SW 1271 (cell line): ENCODE measurements around the gene PSMB9.
A peak's percentile ranks its signal among the peaks of the same experiment; 100 is the strongest.

Experiments
- DNase-seq, 2 experiments: peaks; one replicate each; lab custom pipeline; 2025; lab: John Stamatoyannopoulos, UW

The PSMB9 gene

DNA sequence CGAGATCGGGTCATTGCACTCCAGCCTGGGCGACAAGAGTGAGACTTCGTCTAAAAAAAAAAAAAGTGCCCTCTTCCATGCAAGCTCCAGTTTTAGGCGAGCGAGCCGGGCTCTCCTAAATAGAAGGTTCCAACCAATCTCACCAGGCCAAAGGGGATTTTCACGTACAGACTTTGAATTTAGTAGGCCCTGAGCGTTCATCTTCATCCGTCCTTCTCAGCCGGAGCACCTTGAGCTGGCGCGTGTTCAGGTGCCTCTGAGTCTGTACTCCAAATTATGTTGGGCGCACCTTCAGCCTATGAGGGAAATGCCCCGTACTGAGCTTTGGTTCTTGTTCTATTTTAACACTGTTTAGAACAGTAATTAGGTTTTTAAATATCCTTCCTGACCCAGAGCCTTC lies 14.6 kb upstream of the PSMB9 start:
- DNase-seq: no peak

DNA sequence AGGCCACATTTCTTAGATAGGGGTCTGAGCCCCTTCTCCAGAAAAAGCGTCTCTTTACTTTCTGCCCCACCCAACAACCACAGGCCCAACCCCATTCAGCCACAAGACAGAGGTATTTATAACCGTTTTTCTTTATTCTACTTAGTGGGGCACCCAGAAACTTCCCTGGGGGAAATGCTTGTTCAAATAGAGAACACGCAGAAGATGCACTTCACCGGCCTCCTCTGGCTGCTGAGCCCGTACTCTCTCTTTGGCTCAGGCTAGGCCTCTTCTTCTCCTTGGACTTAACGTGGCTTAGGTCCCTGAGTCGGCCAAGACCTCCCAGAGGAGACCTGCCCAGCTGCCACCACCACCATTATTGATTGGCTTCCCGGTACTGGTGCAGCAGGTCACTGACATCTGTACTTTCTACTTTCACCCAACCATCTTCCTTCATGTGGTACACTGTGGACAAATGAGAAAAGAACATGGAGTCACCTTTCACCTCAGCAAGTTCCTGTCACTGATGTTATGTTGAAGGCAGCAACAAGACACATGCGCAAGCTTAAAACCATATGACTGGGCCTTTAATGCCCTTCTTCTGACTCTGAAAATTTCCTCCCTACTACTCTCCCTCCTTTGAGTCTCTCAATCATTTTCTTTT lies 13.3 kb upstream of the PSMB9 start:
- DNase-seq: no peak

DNA sequence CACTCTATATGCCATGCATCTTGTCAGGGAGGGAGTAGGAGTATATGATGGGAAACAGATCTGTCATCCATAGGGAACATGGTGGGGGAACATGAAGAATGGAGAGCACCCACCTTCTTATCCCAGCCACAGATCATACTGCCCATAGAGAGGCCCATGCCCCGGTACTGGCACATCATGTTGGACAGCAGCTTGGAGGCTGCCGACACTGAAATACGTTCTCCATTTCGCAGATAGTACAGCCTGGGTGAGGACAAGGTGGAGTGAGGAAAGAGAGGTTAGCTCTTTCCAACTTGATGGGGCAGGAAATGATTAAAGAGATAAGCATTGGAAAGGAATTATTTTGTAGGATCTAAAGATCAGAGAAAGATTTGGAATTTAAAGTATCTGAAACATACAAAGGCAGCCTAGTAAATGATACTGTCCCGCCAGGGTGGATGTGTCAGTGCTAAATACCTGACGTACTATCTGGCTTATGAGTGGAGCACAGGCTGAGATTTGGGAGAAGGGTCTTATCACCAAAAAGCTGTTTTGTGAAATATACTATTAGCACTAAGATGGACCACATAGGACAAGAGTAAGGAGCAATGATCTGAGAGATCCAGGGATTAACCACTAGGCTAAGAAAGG lies 11.9 kb upstream of the PSMB9 start:
- no peak for DNase-seq

DNA sequence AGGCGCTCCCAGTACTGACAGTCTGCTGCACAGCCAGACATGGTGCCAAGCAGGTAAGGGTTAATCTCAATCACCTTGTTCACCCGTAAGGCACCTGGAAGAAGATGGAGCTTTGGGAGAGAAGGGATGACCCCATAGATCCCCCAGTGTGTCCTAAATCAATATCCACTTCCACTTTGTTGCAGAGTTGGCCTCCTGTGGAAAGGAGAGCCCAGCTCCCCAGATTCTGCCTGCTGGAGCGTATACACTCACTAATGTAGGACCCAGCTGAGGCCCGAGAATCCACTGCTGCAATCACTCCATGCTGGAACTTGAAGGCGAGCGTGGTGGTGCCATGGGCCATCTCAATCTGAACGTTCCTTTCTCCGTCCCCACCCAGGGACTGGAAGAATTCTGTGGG lies 11.3 kb upstream of the PSMB9 start:
- DNase-seq: no peak

DNA sequence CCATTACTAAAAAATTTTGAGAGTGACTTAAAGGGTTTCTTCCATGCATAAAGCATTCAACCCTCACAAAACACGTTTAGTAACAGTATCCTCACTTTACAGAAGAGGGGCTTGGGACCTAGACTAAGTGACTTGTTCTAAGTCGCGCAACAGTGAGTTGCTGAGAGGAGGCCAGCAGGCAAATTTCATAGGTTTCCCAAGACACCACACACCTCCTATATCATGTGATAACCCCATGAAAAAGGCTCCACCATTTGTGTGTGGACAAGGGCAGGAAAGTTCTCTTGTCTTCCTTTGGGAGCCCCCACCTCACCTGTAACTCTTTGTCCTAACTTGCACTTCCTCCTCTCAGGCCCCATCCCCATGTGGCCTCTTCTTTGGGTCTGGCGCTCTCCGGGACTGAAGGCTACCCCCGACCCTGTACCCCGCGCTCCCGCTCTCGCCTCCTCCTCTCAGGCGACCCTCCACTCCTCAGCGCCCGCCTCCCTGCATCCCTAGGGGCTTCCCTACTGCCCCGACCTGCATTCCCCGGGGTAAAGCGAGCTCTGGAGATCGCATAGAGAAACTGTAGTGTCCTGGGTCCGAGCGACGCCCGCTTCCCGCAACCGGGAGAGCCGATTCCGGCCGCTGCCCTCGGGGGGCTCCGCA lies 10.5 kb upstream of the PSMB9 start:
- no peak for DNase-seq

DNA sequence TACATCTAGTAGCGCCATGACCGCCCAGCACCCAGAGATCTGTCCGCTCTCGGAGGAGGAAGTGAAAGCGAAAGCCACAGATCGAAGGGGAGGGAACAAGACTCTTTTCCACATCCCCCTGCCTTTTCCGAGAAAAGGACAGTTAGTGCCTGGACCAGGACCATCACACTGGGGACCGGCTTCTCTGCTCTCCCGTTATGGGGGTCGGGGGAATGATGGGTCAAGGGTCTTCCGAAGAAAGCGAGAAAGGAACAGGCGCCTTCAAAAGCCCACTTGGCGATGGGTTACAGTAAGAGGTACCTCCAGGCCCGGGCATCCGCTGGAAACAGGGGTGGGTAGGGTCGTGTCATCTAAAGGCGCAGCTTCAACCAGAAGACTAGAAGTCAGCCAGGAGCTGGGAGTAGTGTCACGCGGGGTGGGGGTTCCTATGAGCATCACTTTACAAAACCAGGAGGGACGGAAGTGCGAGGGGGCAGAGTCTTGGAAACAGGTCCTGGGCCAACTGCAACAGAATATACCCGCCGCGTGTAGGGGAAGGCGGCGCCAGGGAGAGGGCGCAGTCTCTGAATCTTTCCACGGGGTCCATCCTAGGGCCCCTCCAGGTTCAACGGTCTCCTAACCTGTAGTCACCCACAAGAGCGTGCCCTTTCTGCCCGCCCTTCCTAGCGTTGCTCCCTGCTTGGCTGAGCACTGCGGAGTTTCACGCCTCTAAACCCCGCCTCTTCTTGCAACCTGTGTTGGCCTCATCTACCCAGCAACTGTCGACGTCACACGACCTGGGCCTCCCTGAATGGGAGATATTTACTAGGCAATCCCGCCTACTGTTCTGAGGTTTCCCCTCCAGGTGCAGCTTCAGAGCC lies 9.8 kb upstream of the PSMB9 start, which contains the start of gene PSMB8:
TSS of gene PSMB8 (minus strand) at position 69 of the 860 bp plus-strand sequence. CDS start at position 18, 51 bp downstream.
- DNase-seq: peak; percentile 92 to 95

DNA sequence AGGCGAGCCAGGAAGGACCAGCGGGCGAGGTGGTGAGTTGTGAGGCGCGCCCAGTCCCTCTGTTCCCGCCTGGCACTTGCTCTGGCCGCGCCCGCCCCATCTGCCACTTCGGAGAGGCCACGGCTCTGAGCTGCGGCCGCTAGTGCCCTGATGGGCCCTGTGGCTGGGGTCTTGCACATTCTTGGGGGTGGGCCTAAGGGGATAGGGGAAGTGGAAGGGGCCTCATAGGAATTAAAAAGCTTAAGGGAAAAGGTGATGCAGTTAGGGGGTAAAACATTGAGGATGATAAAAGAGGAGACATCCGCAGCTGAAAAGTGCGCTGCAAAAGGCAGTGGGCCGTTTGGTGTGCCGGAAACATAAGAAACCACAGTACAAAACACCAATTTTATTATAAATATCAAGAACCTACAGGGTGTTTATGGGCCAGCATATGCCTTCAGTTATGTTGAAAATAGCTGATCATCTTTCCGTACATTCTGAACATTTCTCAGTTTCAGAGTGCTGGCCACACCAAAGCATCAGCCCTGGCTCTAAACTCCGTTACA lies 9.1 kb upstream of the PSMB9 start:
- DNase-seq: no peak

DNA sequence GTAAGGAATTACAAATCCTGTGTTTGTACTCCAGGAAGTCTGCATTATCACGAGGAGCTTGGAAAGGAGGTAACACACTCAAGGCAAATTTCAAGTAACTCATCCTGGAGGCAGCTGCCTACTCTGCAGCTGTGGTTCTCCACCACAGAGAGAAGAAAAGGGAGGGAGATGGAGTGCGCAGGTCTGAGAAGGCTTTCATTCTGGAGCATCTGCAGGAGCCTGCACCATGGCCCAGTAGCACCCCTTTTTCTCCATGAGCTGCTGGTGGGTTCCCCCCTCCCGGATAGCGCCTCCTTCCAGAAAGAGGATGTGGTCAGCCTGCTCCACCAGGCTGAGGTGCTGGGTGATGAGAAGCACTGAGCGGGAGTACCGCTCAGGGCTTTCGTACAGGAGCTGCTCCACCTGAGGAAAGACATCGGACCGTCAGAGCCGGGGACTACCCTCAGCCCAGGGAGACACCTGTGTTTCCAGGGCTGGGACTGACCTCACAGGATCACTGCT lies 8.6 kb upstream of the PSMB9 start:
- no peak for DNase-seq

DNA sequence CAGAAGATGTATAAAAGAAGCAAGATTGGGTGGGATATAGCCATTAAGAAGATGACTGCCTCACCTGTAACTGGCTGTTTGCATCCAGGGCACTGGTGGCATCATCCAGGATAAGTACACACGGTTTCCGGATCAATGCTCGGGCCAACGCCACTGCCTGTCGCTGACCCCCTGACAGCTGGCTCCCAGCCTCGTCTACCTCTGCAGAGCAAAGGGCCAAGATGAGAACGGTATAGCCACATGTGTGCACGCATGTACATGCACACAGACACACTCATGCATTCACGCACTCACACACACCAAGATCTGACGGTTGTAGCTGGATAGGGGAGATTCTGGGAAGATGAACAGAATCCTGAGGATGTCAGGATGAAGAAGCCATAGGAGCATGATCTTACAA lies 7.0 kb upstream of the PSMB9 start:
- DNase-seq: no peak

DNA sequence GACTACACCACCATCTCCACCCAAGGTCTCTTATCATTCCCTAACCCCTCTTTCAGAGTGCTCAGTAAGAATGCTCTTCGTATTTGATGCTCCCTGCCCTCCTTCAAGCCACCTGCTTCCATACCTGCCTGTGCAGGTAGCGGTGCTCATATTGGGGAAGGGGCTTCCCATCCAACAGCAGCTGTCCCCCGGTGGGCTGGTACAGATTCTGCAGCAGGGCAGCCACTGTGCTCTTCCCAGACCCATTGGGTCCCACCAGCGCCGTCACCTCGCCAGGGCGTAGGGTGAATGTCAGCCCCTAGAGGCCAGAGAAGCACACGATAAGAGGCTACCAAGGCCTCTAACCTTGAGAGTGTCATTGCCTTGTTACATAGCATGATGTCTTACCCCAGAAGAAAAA lies 6.2 kb upstream of the PSMB9 start:
- no peak for DNase-seq

DNA sequence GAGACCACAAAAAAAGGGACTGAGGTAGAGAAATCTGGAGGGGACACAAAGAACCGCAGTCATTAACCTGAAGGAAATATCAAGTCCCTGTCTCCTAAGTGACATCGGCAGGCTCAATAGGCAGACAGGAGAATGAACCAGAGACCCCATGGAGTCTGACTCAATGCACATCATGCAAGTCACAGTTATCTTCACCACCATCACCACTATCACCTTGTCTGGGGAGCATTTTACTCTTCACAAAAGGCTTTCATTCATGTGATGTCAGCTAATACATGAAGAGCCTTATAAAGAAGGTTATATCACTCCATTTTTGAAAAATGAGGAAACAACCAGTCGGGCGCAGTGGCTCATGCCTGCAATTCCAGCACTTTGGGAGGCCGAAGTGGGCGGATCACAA lies 4.9 kb upstream of the PSMB9 start:
- DNase-seq: no peak

DNA sequence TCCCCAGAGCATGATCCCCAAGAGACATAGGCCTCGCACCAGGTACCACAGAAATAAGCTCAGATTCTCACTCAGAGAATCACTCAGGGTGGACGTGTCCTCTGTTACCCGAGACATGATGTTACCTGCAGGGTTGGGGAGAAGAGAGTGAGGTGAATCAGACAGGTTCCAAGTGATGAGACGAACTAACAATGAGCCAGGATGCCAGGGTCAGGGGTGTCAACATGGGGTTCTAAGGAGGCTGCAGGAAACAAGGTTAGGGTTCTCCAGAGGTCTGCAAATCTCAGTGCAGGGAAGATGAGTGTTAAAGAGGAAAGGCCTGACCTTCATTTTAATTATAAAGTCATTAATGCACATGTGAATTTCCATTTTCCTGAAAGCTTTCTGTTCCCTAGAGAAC lies 3.0 kb upstream of the PSMB9 start:
- DNase-seq: no peak

DNA sequence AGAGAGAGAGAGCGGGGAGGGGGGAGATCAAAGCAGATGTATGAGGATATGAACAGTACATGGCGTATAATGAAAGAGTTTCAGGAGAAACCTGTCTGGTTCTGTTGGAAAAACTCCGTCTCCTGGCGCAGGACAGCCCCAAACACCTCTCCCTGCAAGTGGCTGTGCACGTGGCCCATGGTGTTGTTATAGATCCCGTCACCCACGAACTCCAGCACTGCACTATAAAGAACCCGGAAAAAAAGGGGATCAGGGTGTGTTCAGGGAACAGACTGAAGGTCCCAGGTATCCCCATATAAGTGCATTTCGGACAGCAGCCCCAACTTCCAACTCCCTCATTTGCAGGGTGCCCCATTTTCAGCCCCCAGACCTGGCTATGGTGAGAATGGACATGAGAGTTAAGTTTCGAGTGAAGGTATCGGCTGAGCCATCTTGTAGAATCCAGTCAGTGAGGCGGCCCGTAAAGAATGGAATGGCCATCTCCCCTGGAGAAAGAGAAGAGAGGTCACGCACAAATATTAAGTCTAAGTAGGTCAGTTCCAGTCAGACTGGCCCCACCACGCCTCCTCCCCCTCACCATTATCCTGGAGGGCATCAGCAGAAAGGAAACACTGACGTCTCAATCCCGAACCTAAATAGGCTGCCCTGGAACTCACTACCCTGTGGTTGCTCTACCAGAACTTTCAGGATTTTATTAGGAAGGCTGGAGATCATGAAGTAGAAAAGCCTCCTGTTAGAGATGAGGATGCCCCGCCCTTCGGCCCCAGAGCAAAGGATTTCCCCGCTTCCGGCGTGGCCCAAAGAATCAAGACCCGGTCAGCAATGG lies 1.8 kb upstream of the PSMB9 start:
- DNase-seq: no peak

DNA sequence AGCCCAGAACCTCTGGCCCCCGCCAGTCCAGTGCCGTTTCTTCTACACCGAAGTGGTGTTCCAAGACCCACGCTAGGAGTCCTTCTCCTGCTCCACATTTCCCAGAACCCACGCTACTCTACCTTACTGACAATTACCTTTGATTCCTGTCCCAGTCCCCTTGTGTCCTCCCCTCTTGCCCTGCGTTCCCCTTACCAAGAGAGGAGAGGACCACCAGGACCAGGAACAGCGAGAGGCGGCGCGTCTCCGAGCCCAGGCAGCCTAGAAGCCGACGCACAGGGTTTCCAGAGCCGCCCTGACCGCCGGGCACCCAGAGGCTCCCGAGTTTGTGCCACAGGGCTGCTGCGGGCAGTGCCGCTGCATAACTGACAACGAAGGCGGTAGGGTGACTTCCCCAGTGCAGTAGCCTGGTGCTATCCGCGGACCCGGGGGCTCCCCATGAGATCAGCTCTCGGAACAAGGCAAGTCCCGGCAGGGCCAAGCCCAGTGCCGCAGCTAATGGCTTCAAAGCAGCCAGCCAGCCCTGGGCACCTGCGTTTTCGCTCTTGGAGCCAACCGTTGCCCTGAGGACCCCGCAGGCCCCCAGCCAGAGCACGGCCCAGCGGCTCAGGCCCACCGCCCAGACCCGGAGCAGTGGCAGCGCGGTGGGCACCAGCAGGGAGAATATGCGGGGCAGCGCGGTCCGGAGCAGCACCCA lies 1.0 kb upstream of the PSMB9 start:
- DNase-seq: peak in 1 of 2 experiments; percentile 25

DNA sequence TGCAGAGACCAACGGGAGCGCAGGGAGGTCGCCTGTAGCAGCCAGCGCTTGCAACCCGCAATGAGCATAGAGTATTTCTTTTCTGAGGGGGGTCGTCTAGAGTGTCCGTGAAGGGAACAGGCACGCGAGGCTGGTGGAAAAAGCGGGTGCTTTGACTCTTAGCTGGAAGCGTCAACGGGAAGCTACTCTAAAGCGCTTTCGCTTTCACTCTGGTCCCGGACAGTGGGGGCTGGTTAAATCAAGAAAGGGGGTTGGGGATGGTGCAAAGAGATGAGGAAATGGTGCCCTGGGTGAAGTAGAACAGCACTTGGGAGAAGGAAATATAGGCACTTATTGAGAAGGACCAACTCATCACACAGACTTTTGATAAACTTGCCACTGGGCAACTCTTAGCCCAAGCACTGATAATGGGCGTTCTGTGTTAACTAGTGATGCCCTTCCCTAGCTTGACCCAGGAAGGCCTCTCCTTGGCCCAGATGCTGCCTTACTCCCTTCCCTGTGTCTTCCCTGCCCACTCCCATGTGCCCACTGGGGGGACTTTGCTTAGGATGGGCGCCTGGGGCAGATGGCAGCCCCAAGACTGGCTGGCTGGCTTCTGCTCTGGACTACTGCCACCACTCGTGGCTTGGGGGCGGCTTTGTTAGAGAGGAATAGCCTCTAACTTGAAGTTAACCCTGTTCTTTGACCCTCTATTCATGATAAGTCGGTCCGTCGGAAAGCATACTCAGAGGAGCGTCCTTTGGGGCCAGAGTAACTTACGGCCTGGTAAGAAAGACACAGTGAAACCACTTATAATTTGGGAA lies 585 bp downstream of the PSMB9 start:
- no peak for DNase-seq

DNA sequence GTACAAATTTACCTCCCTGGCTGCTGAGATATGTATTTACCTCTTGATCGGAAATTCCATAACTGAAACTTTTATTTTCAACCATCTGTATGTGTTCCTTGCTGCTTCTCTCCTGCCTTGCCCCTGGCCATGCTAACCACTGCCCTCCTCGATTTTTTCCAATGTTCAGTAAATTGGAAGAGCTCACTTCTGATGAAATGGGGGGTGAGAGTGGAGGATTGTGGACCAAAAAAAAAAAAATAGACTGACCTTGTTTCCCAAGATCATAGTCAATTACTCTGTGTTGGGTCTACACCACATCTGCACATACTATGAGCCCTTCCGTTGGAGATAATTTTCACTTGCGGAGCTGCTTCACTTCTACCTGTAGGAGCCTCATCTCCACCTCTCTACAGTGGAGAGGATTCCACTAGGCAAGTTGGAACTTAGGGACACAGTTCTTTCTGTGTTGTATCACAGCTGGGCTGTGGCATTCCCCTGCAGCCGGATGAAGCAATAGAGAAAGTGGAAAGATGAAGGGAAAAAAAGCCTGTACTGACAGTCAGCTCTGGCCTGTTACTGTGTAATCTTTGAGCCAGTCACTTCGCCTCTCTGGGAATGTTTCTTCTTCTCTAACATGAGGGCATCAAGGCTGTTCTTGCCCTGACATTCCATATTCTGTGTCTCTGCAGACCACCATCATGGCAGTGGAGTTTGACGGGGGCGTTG lies 1.6 kb downstream of the PSMB9 start:
- no peak for DNase-seq

DNA sequence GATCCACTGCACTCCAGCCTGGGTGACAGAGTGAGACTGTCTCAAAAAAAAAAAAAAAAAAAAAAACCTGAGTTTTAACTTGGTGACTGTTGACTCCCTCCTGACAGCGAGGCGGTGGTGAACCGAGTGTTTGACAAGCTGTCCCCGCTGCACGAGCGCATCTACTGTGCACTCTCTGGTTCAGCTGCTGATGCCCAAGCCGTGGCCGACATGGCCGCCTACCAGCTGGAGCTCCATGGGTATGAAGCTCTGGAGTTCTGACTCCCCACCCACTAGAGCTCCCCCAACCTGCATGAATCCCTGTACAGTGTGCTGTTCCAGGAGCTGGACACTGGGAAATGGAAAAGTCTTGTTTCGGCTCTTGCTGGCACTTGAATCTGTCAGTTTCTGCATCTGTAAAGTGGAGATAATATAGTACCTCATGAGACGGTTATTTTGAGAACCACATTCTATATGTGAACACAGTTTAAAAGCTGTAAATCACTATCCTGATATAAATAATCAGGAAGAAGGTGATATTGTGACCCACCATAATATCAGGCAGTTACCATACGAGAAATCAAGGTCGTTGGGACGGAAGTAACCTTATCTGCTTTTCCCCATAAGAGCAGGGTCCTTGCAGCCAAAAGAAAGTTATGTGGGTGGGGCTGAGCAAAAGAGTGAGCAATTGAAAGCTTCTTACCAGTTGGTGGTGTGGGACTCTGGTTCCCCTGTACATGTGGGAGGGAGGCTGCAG lies 3.3 kb downstream of the PSMB9 start:
- DNase-seq: no peak

DNA sequence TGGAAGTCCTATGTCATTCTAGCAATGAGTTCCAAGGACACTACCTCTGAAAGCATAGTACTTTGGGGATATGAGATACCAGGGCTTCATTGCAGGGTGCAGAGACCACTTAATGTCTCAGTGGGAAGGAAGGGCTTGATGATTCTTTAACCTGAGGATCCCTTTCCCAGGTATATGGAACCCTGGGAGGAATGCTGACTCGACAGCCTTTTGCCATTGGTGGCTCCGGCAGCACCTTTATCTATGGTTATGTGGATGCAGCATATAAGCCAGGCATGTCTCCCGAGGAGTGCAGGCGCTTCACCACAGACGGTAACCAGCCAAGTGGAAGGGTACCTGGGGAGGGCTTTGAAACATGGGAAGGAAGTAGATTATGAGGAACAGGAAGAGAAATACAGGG lies 4.2 kb downstream of the PSMB9 start:
- no peak for DNase-seq
